Stimulated activated CD4-positive, alpha-beta T cell treated with anti-CD3 and anti-CD28 coated beads, Interleukin-1b, Interleukin-23, amount 100 ng/mL, for 4 hours (primary cell): Measurements from ENCODE around the gene TTBK2.
"Not testable (repeated sequence)": the region's sequence is repeated elsewhere in the genome, so short reads cannot be mapped to it uniquely, and the experiment has no call there.

Source experiments
- DNase-seq, 2 donors: peaks; one replicate each; pipeline ENCODE4 v3.0.0-alpha.2; 2020; ENCODE audit warnings: low read depth in 2 of 2

The TTBK2 gene

GRCh38 chr15:42908538-42908937 is 12.0 kb downstream of the TTBK2 start:
- no peak for DNase-seq

- no peak for DNase-seq
Observed at GRCh38 chr15:42903388-42904324, 16.9 kb downstream of the TTBK2 start.

- not testable (repeated sequence) for DNase-seq
Observed at GRCh38 chr15:42893911-42894310, 26.7 kb downstream of the TTBK2 start.

- DNase-seq, result no peak
Observed at GRCh38 chr15:42891569-42891968, 29.0 kb downstream of the TTBK2 start.

GRCh38 chr15:42890161-42890913 is 30.2 kb downstream of the TTBK2 start:
- DNase-seq, result no peak

GRCh38 chr15:42887384-42887783 is 33.2 kb downstream of the TTBK2 start:
- not testable (repeated sequence) for DNase-seq

GRCh38 chr15:42880121-42880520 is 40.5 kb downstream of the TTBK2 start:
- no peak for DNase-seq

GRCh38 chr15:42879443-42879842 is 41.1 kb downstream of the TTBK2 start:
- no peak for DNase-seq

- DNase-seq, result no peak
Observed at GRCh38 chr15:42876224-42876623, 44.4 kb downstream of the TTBK2 start.

- no peak for DNase-seq
Observed at GRCh38 chr15:42868683-42869082, 51.9 kb downstream of the TTBK2 start.

GRCh38 chr15:42863572-42864239 is 56.9 kb downstream of the TTBK2 start:
- DNase-seq, result no peak

GRCh38 chr15:42858999-42859789 is 61.4 kb downstream of the TTBK2 start:
- no peak for DNase-seq

- DNase-seq, result no peak
Observed at GRCh38 chr15:42858540-42858939, 62.0 kb downstream of the TTBK2 start.

GRCh38 chr15:42854576-42854975 is 66.0 kb downstream of the TTBK2 start:
- DNase-seq, result no peak

GRCh38 chr15:42849836-42850235 is 70.7 kb downstream of the TTBK2 start:
- no peak for DNase-seq

GRCh38 chr15:42848846-42849245 is 71.7 kb downstream of the TTBK2 start:
- no peak for DNase-seq

GRCh38 chr15:42846647-42847046 is 73.9 kb downstream of the TTBK2 start:
- no peak for DNase-seq

GRCh38 chr15:42845581-42845980 is 75.0 kb downstream of the TTBK2 start:
- DNase-seq, result no peak

GRCh38 chr15:42843699-42844098 is 76.9 kb downstream of the TTBK2 start:
- no peak for DNase-seq

- no peak for DNase-seq
Observed at GRCh38 chr15:42836251-42836650, 84.3 kb downstream of the TTBK2 start.

GRCh38 chr15:42832576-42832975 is 88.0 kb downstream of the TTBK2 start:
- DNase-seq, result no peak
